Spleen (tissue), 11 donors: ENCODE measurements around the gene ENDOV. TPM values are rescaled to one million over a fixed set of nuclear protein-coding genes. Genes with fewer than 3 reads are reported as not detected.

Source experiments
- DNase-seq: peaks from one replicate; pipeline ENCODE4 v3.0.0-alpha.2; 2020
- H3K27ac ChIP-seq, 8 donors: fragments of 200-600 bp; sonication (generic) in 7 of 8; 1 replicate in 4 of 8; 2 replicates in 4 of 8; pipeline versions ENCODE4 v1.5.0 to v1.8.0; 2016 to 2021; ENCODE audit warnings: inconsistent platforms in 4 of 8, mild to moderate bottlenecking in 4 of 8, moderate library complexity in 1 of 8
- H3K27me3 ChIP-seq, 7 donors: fragments of 200-600 bp; sonication (generic) in 6 of 7; replicated peaks in 1 of 7; 1 replicate in 4 of 7; 2 replicates in 3 of 7; pipeline versions ENCODE4 v1.5.0 to v1.8.0; 2016 to 2021; ENCODE audit warnings: inconsistent platforms in 3 of 7, mild to moderate bottlenecking in 1 of 7
- H3K36me3 ChIP-seq, 6 donors: fragments of 200-600 bp; sonication (generic) in 5 of 6; 1 replicate in 4 of 6; 2 replicates in 2 of 6; pipeline versions ENCODE4 v1.5.0 to v1.8.0; 2016 to 2021; ENCODE audit warnings: inconsistent platforms in 2 of 6
- H3K4me1 ChIP-seq, 6 donors: fragments of 200-600 bp; sonication (generic) in 5 of 6; 1 replicate in 3 of 6; 2 replicates in 3 of 6; pipeline versions ENCODE4 v1.5.0 to v1.8.0; 2016 to 2021; ENCODE audit warnings: inconsistent platforms in 3 of 6
- H3K4me3 ChIP-seq, 8 donors: fragments of 200-600 bp; sonication (generic) in 7 of 8; 1 replicate in 4 of 8; 2 replicates in 4 of 8; pipeline versions ENCODE4 v1.5.0 to v1.8.0; 2016 to 2021; ENCODE audit warnings: inconsistent platforms in 4 of 8, mild to moderate bottlenecking in 4 of 8, moderate library complexity in 2 of 8
- H3K9me3 ChIP-seq, 8 donors: fragments of 200-600 bp; sonication (generic) in 7 of 8; 1 replicate in 4 of 8; 2 replicates in 4 of 8; pipeline versions ENCODE4 v1.5.0 to v1.8.0; 2016 to 2021; ENCODE audit warnings: inconsistent platforms in 4 of 8
- POLR2A ChIP-seq, 3 donors: fragments of 450-650 bp; IDR thresholded peaks; one replicate each; pipeline ENCODE4 v1.5.1; 2017; ENCODE audit warnings: antibody characterized with exemption in 3 of 3, mild to moderate bottlenecking in 1 of 3
- POLR2AphosphoS5 ChIP-seq, 3 donors: sonication (generic); formaldehyde crosslinking; IDR thresholded peaks; one replicate each; pipeline ENCODE4 v1.5.1; 2017; ENCODE audit warnings: antibody characterized with exemption in 3 of 3
- WGBS, 5 donors: extraction: QIAGEN DNeasy Blood & Tissue Kit in 3 of 5; methylation state at CpG; one replicate each; pipeline versions ENCODE4 v1.1.5 to v1.1.7; 2013 to 2018; 5-methylcytosine and 5-hydroxymethylcytosine counted together
- intact Hi-C: fragments of 100-400 bp; cut with DNase I; formaldehyde crosslinking; loops from one replicate; pipeline ENCODE4 v1.15.0; 2023; ENCODE audit warnings: low total_unique reads
- polyA plus RNA-seq, 3 donors: library from polyadenylated mRNA; stranded (reverse); fragments of 200-250 nt; gene quantifications; one replicate each; pipeline ENCODE4 v1.2.1, GENCODE V29; 2013
- total RNA-seq, 7 donors: library from RNA; depleted of rRNA in 3 of 7; stranded (reverse); fragments of >200 nt in 3 of 7; fragmentation: NEBNext Ultra II Directional in 4 of 7; extraction: Animal tissue kit (Norgen Biotek cat#: 25700) in 4 of 7; gene quantifications; one replicate each; pipeline versions ENCODE4 v1.1.0 to v1.2.1, GENCODE V29; 2016 to 2021
- TF ChIP-seq, protein P1 (sequence below), 11 experiments: fragments of 200-600 bp in 7 of 11; fragments of 450-650 bp in 4 of 11; sonication (generic) in 4 of 11; IDR thresholded peaks in 8 of 11; conservative IDR thresholded peaks in 3 of 11; 1 replicate in 7 of 11; 2 replicates in 4 of 11; pipeline versions ENCODE4 v1.4.0 to v1.8.0; 2016 to 2021; ENCODE audit warnings: antibody characterized with exemption in 11 of 11, inconsistent platforms in 4 of 11, mild to moderate bottlenecking in 1 of 11
- donor health status: healthy with polysubstance abuse.
- donor health status: DM: no; HTN: no; CAD: no; lungs with moderate emphysema.
- donor health status: DM: no; HTN: no; CAD: no.
- donor health status: Bipolar disorder and iron deficiency.
- donor health status: healthy.
- donor health status: DM: no; HTN: no; CAD: no.
- donor health status: DM: yes; HTN: yes; CAD: no.

The ENDOV gene
- total and polyA plus RNA-seq, 10 donors = 9.7 to 47.4 (median 23.2) TPM

DNA sequence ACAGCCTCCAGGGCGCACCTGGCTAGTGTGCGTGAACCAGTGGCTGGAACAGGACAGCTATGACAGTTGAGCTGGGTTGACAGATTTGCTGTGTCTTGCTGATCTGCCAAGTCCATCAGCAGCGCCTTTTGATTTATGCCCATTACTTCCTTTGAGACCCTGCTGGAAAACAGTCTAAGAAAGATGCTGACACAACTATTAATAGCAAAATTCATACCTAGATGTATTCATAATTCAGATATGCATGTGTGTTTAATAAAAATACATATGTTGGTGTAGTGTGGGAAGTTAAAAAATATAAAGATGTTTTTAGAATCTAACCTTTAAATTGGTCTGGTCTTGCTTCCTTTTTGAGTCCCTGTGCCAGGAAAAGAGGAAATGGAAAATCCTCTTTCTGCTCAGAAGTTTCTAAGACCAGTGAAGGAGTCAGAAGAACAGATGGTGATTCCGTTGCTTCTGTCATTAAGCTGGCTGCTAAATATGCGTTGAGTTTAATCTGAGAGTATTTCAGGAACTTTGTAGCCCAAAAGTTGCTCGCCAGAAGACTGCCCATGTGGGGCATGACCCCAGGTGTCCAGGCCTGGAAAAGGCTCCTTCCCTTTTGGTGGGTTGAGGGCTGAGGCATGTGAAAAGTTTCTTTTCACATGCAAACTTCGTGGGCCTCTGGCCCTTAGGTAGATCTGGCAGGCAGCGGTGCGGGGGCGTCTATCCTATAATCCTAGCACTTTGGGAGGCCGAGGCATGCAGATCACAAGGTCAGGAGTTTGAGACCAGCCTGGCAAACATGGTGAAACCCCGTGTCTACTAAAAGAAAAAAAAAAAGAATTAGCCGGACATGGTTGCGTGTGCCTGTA, 40.0 kb upstream of the ENDOV start:
- no peaks in the 10 kb centered on the region for H3K27me3 ChIP-seq
- WGBS, 5 donors = 82 to 89% (median 83%) methylated on average over 14 of the region's 14 CpGs
- no peaks in the 10 kb centered on the region for H3K9me3 ChIP-seq
- DNase-seq = no peak
- H3K36me3 ChIP-seq = peaks cover 9 to 100% (median 97%) of the 10 kb centered on the region in 6 donors
- TF ChIP-seq POLR2A (IDR thresholded peaks at IDR 0.05) (no peak), POLR2AphosphoS5 (IDR thresholded peaks at IDR 0.05) (no peak)
- TF ChIP-seq, protein P1, sequence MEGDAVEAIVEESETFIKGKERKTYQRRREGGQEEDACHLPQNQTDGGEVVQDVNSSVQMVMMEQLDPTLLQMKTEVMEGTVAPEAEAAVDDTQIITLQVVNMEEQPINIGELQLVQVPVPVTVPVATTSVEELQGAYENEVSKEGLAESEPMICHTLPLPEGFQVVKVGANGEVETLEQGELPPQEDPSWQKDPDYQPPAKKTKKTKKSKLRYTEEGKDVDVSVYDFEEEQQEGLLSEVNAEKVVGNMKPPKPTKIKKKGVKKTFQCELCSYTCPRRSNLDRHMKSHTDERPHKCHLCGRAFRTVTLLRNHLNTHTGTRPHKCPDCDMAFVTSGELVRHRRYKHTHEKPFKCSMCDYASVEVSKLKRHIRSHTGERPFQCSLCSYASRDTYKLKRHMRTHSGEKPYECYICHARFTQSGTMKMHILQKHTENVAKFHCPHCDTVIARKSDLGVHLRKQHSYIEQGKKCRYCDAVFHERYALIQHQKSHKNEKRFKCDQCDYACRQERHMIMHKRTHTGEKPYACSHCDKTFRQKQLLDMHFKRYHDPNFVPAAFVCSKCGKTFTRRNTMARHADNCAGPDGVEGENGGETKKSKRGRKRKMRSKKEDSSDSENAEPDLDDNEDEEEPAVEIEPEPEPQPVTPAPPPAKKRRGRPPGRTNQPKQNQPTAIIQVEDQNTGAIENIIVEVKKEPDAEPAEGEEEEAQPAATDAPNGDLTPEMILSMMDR (IDR thresholded peaks at IDR 0.05 in 8 of 11, conservative IDR thresholded peaks at IDR 0.05 in 3 of 11) = no peak
- no peak overlapping the region for H3K4me3 ChIP-seq
- H3K4me1 ChIP-seq = peaks cover 0 to 10% (median 0%) of the 10 kb centered on the region in 6 donors
- intact Hi-C loops = no loop called here
- peak overlapping the region in 2 of 8 donors; percentile 4 to 25 for H3K27ac ChIP-seq

GRCh38 chr17:80376531-80376930, 38.4 kb upstream of the ENDOV start:
- no peak overlapping the region for H3K4me3 ChIP-seq
- peaks cover 13 to 100% (median 98%) of the 10 kb centered on the region in 6 donors for H3K36me3 ChIP-seq
- DNase-seq = peak; percentile 29
- no peaks in the 10 kb centered on the region for H3K27me3 ChIP-seq
- TF ChIP-seq POLR2AphosphoS5 (IDR thresholded peaks at IDR 0.05) = no peak
- no peak for TF ChIP-seq POLR2A (IDR thresholded peaks at IDR 0.05)
- TF ChIP-seq, protein P1 (IDR thresholded peaks at IDR 0.05 in 8 of 11, conservative IDR thresholded peaks at IDR 0.05 in 3 of 11) = no peak
- peak overlapping the region in 1 of 8 donors; percentile 12 for H3K27ac ChIP-seq
- no peaks in the 10 kb centered on the region for H3K9me3 ChIP-seq
- H3K4me1 ChIP-seq = peaks cover 0 to 10% (median 0%) of the 10 kb centered on the region in 6 donors
- 93 to 100% (median 97%) methylated on average over 4 of the region's 4 CpGs for WGBS, 5 donors
- intact Hi-C loops = no loop called here

GRCh38 chr17:80377798-80378197, 37.2 kb upstream of the ENDOV start:
- TF ChIP-seq, protein P1 (IDR thresholded peaks at IDR 0.05 in 8 of 11, conservative IDR thresholded peaks at IDR 0.05 in 3 of 11) = no peak
- TF ChIP-seq POLR2A (IDR thresholded peaks at IDR 0.05) (no peak), POLR2AphosphoS5 (IDR thresholded peaks at IDR 0.05) (peak in 2 of 3 donors; percentile 9 to 44)
- Histone ChIP-seq H3K27ac (no peak overlapping the region), H3K36me3 (peaks cover 11 to 100% (median 98%) of the 10 kb centered on the region in 6 donors), H3K4me1 (peaks cover 0 to 10% (median 0%) of the 10 kb centered on the region in 6 donors), H3K27me3 (no peaks in the 10 kb centered on the region), H3K4me3 (no peak overlapping the region), H3K9me3 (no peaks in the 10 kb centered on the region)
- intact Hi-C loops = no loop called here
- DNase-seq = peak; percentile 43
- WGBS, 5 donors = 80 to 98% (median 94%) methylated on average over 1 to 9 of the region's 9 CpGs

DNA sequence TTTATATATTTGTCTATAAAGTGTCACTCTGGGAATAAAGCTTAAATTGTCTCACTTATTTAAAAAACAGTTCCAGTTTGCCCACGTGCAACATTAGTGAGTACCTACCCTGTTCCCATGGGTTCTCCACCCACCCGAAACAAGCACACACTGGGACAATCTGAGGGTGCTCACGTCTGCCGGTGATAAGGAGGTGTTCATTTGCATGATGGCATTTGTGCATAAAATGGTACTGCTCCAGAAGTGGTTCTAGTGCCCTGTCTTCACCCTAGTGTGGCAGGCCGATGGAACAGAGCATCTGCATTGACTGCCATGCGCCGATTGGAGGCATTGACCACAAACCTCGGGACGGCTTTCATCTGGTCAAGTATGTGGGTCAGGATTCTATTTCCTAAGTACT, 35.6 kb upstream of the ENDOV start:
- 85 to 93% (median 89%) methylated on average over 9 of the region's 9 CpGs for WGBS, 5 donors
- no peaks in the 10 kb centered on the region for H3K27me3 ChIP-seq
- TF ChIP-seq POLR2AphosphoS5 (IDR thresholded peaks at IDR 0.05) (no peak), POLR2A (IDR thresholded peaks at IDR 0.05) (no peak)
- TF ChIP-seq, protein P1 (IDR thresholded peaks at IDR 0.05 in 8 of 11, conservative IDR thresholded peaks at IDR 0.05 in 3 of 11) = no peak
- H3K4me3 ChIP-seq = no peak overlapping the region
- H3K36me3 ChIP-seq = peaks cover 11 to 100% (median 100%) of the 10 kb centered on the region in 6 donors
- no peak for DNase-seq
- H3K4me1 ChIP-seq = peaks cover 0 to 20% (median 5%) of the 10 kb centered on the region in 6 donors
- intact Hi-C loops = no loop called here
- H3K27ac ChIP-seq = no peak overlapping the region
- no peaks in the 10 kb centered on the region for H3K9me3 ChIP-seq
